A549 (cell line): Measurements from ENCODE around the gene MAPK4. TPM values are rescaled to one million over a fixed set of nuclear protein-coding genes. Genes with fewer than 3 reads are reported as not detected.

Source experiments
- ATAC-seq, 2 experiments: fragments of 200-7000 bp in 1 of 2; fragments of >200 bp in 1 of 2; cut with Nextera tagmentation in 1 of 2; cut with Tn5 transposase in 1 of 2; 3 replicates each; pipeline versions ENCODE4 v1.8.0 to v1.9.1; 2018 to 2020; ENCODE audit warnings: mild to moderate bottlenecking in 1 of 2, moderate library complexity in 1 of 2
- CTCF ChIA-PET: fragments of 300-600 bp; sonication (Branson Sonifier 250); formaldehyde crosslinking; extraction: SDS; loops from one replicate; lab custom pipeline; 2021; ENCODE audit warnings: antibody characterized with exemption, inconsistent platforms; lab: Yijun Ruan, JAX
- POLR2A ChIA-PET: fragments of 350-600 bp; formaldehyde crosslinking; extraction: SDS; loops from one replicate; lab custom pipeline; 2021; ENCODE audit warnings: antibody characterized with exemption, inconsistent platforms; lab: Yijun Ruan, JAX
- DNase-seq, 2 experiments: peaks; one replicate each; pipeline versions ENCODE4 v3.0.0 to v3.0.0-alpha.2; 2011 to 2016; ENCODE audit warnings: low read depth in 1 of 2, low spot score in 1 of 2
- FAIRE-seq: peaks from 2 replicates; lab custom pipeline; 2011; peaks lifted over from hg19 to GRCh38; lab: Jason Lieb, UNC
- H3K27ac ChIP-seq, 2 experiments: fragments of >200 bp; sonication (Bioruptor Twin); formaldehyde crosslinking; 3 replicates each; pipeline ENCODE4 v1.5.1; 2016 to 2017
- H3K4me1 ChIP-seq: fragments of >200 bp; sonication (Bioruptor Twin); formaldehyde crosslinking; 3 replicates; pipeline ENCODE4 v1.6.1; 2016
- H3K4me2 ChIP-seq: fragments of >200 bp; sonication (Bioruptor Twin); formaldehyde crosslinking; 3 replicates; pipeline ENCODE4 v1.6.1; 2016
- H3K4me3 ChIP-seq: fragments of >200 bp; sonication (Bioruptor Twin); formaldehyde crosslinking; 3 replicates; pipeline ENCODE4 v1.5.1; 2016
- H3K9me3 ChIP-seq: fragments of >200 bp; sonication (Bioruptor Twin); formaldehyde crosslinking; 3 replicates; pipeline ENCODE4 v1.6.1; 2016
- BCL3 ChIP-seq: fragments of >200 bp; sonication (Bioruptor Twin); formaldehyde crosslinking; IDR thresholded peaks from 3 replicates; pipeline ENCODE4 v1.6.1; 2016
- CEBPB ChIP-seq, 2 experiments: fragments of >200 bp in 1 of 2; sonication (Bioruptor Twin) in 1 of 2; formaldehyde crosslinking in 1 of 2; IDR thresholded peaks; 2 replicates each; pipeline ENCODE4 v1.6.1; 2012 to 2016
- CHD2 ChIP-seq: fragments of 150-350 bp; IDR thresholded peaks from 2 replicates; pipeline ENCODE4 v1.6.1; 2014; ENCODE audit warnings: low read length; ENCODE audit not compliant: partially characterized antibody
- CHD4 ChIP-seq: fragments of 200-600 bp; sonication (generic); IDR thresholded peaks from 2 replicates; pipeline ENCODE4 v1.6.1; 2016; ENCODE audit warnings: antibody characterized with exemption, mild to moderate bottlenecking, borderline replicate concordance
- E2F6 ChIP-seq: IDR thresholded peaks from 2 replicates; pipeline ENCODE4 v1.6.1; 2012; ENCODE audit warnings: low read depth, borderline replicate concordance
- EHF ChIP-seq: fragments of 250-450 bp; sonication (Bioruptor Pico); IDR thresholded peaks from 2 replicates; pipeline ENCODE4 v1.5.0; 2020; ENCODE audit warnings: mild to moderate bottlenecking
- EHMT2 ChIP-seq: fragments of 200-600 bp; sonication (generic); IDR thresholded peaks from 2 replicates; pipeline ENCODE4 v1.6.1; 2016; ENCODE audit warnings: antibody characterized with exemption, low read depth, mild to moderate bottlenecking, moderate library complexity
- FOSB ChIP-seq: fragments of 250-450 bp; sonication (Bioruptor Pico); IDR thresholded peaks from 2 replicates; pipeline ENCODE4 v1.5.0; 2020; ENCODE audit warnings: mild to moderate bottlenecking, moderate library complexity
- FOSL2 ChIP-seq, 2 experiments: fragments of 450-650 bp in 1 of 2; fragments of >200 bp in 1 of 2; sonication (Bioruptor Twin) in 1 of 2; formaldehyde crosslinking; IDR thresholded peaks; 2 replicates each; pipeline versions ENCODE4 v1.5.0 to v1.6.1; 2016 to 2020; ENCODE audit warnings: mild to moderate bottlenecking in 1 of 2, moderate library complexity in 1 of 2
- GATA3 ChIP-seq: IDR thresholded peaks from 2 replicates; pipeline ENCODE4 v1.6.1; 2012; ENCODE audit warnings: borderline replicate concordance
- HEYL ChIP-seq: fragments of 250-450 bp; sonication (Bioruptor Pico); IDR thresholded peaks from 2 replicates; pipeline ENCODE4 v1.8.0; 2021; ENCODE audit warnings: mild to moderate bottlenecking, moderate library complexity
- HOXA7 ChIP-seq: fragments of 250-450 bp; sonication (Bioruptor Pico); IDR thresholded peaks from 2 replicates; pipeline ENCODE4 v1.5.0; 2020; ENCODE audit warnings: mild to moderate bottlenecking, moderate library complexity
- JUNB ChIP-seq: fragments of >200 bp; sonication (Bioruptor Twin); formaldehyde crosslinking; IDR thresholded peaks from 2 replicates; pipeline ENCODE4 v1.6.1; 2016
- KDM5A ChIP-seq: fragments of 200-600 bp; sonication (generic); IDR thresholded peaks from 2 replicates; pipeline ENCODE4 v1.6.1; 2016; ENCODE audit warnings: antibody characterized with exemption, mild to moderate bottlenecking
- MYC ChIP-seq: IDR thresholded peaks from 2 replicates; pipeline ENCODE4 v1.6.1; 2012; ENCODE audit warnings: mild to moderate bottlenecking, inconsistent platforms, low read length, improper control_type of control experiment, borderline replicate concordance
- POLR2AphosphoS2 ChIP-seq: conservative IDR thresholded peaks from 2 replicates; pipeline ENCODE4 v1.6.1; 2012; ENCODE audit warnings: low read length, improper control_type of control experiment, inconsistent platforms
- RAD21 ChIP-seq, 2 experiments: fragments of >200 bp in 1 of 2; sonication (Bioruptor Twin) in 1 of 2; formaldehyde crosslinking in 1 of 2; IDR thresholded peaks in 1 of 2; conservative IDR thresholded peaks in 1 of 2; 2 replicates in 1 of 2; 3 replicates in 1 of 2; pipeline ENCODE4 v1.6.1; 2012 to 2018; ENCODE audit warnings: inconsistent platforms in 1 of 2
- RARB ChIP-seq: fragments of 250-450 bp; sonication (Bioruptor Pico); IDR thresholded peaks from 2 replicates; pipeline ENCODE4 v1.8.0; 2021; ENCODE audit warnings: mild to moderate bottlenecking, moderate library complexity
- RCOR1 ChIP-seq: fragments of 150-350 bp; IDR thresholded peaks from 2 replicates; pipeline ENCODE4 v1.6.1; 2014; ENCODE audit warnings: antibody characterized with exemption, low read length, low read depth
- RNF2 ChIP-seq: fragments of 200-600 bp; sonication (generic); IDR thresholded peaks from 2 replicates; pipeline ENCODE4 v1.6.1; 2016; ENCODE audit warnings: low read depth, mild to moderate bottlenecking, antibody characterized with exemption, moderate library complexity, borderline replicate concordance
- SMC3 ChIP-seq: fragments of >200 bp; sonication (Bioruptor Twin); formaldehyde crosslinking; IDR thresholded peaks from 3 replicates; pipeline ENCODE4 v1.6.1; 2018; ENCODE audit warnings: inconsistent platforms
- TFCP2L1 ChIP-seq: fragments of 250-450 bp; sonication (Bioruptor Pico); IDR thresholded peaks from 2 replicates; pipeline ENCODE4 v1.5.0; 2021; ENCODE audit warnings: mild to moderate bottlenecking
- USF2 ChIP-seq: fragments of 450-650 bp; IDR thresholded peaks from 2 replicates; pipeline ENCODE4 v1.6.1; 2014; ENCODE audit warnings: antibody characterized with exemption
- WGBS: methylation state at CpG from one replicate; pipeline ENCODE4 v1.1.6; 2017; ENCODE audit errors: missing lambda C conversion rate; 5-methylcytosine and 5-hydroxymethylcytosine counted together
- polyA plus RNA-seq, 4 experiments: library from polyadenylated mRNA; depleted of rRNA in 3 of 4; stranded (reverse); fragments of >200 nt; fragmentation: RNase III in 1 of 4; extraction: RNeasy Plus Mini Kit Qiagen cat#74134 plus additional on column Dnase treatment in 1 of 4; gene quantifications; 2 replicates in 3 of 4; 3 replicates in 1 of 4; pipeline ENCODE4 v1.2.3, GENCODE V29; 2011 to 2017

The MAPK4 gene
- polyA plus RNA-seq, 2 of the 4 experiments (the other 2 are of a cell fraction), result 0.01 TPM; not detected in 1

GRCh38 chr18:50620319-50620718 lies 60.4 kb downstream of the MAPK4 start:
- FAIRE-seq, result no peak
- TF ChIP-seq RNF2 (no peak), EHF (CRISPR knock-in tag) (no peak), SMC3 (no peak), RARB (no peak), POLR2AphosphoS2 (no peak), EHMT2 (no peak), KDM5A (no peak), MYC (no peak), CHD4 (no peak), FOSB (CRISPR knock-in tag) (no peak), GATA3 (no peak), USF2 (no peak), CEBPB (IDR thresholded peaks at IDR 0.05) (no peak), RAD21 (conservative IDR thresholded peaks at IDR 0.05 in 1 of 2, IDR thresholded peaks at IDR 0.05 in 1 of 2) (no peak)
- ATAC-seq, result no peak
- Histone ChIP-seq H3K9me3 (no peaks in the 10 kb centered on the region), H3K27ac (no peak overlapping the region), H3K4me1 (no peaks in the 10 kb centered on the region), H3K4me2 (no peak overlapping the region), H3K4me3 (no peak overlapping the region)
- DNase-seq, result no peak
- POLR2A ChIA-PET, result no interaction called here
- 37% methylated on average over 2 of the region's 2 CpGs for WGBS
- CTCF ChIA-PET, result interaction anchor here (0.7 kb wide), 1 partner anchor 104 kb away, joined by 3 read pairs; no protein-coding TSS in a partner anchor

- ChIA-PET POLR2A (no interaction called here), CTCF (no interaction called here)
- no peak for TF ChIP-seq JUNB
- no peak for TF ChIP-seq TFCP2L1 (CRISPR knock-in tag)
- TF ChIP-seq CHD2, result no peak
- TF ChIP-seq GATA3, result no peak
- no peak for TF ChIP-seq CEBPB (IDR thresholded peaks at IDR 0.05)
- TF ChIP-seq RCOR1, result no peak
- no peak for TF ChIP-seq HEYL (CRISPR knock-in tag)
- 6% methylated on average over 2 of the region's 2 CpGs for WGBS
- Histone ChIP-seq H3K4me2 (no peak overlapping the region), H3K4me3 (no peak overlapping the region), H3K4me1 (no peaks in the 10 kb centered on the region), H3K9me3 (no peaks in the 10 kb centered on the region), H3K27ac (no peak overlapping the region)
- ATAC-seq (no peak), FAIRE-seq (no peak), DNase-seq (no peak)
These were observed 61.5 kb downstream of the MAPK4 start for GRCh38 chr18:50621366-50621765.

GRCh38 chr18:50622320-50622719 lies 62.4 kb downstream of the MAPK4 start:
- TF ChIP-seq RNF2 (no peak), EHMT2 (no peak), FOSL2 (IDR thresholded peaks at IDR 0.05) (no peak), FOSL2 (CRISPR knock-in tag; IDR thresholded peaks at IDR 0.05) (no peak), HOXA7 (no peak), BCL3 (no peak), E2F6 (no peak)
- Histone ChIP-seq H3K4me1 (no peaks in the 10 kb centered on the region), H3K27ac (no peak overlapping the region), H3K4me2 (no peak overlapping the region), H3K4me3 (no peak overlapping the region), H3K9me3 (no peaks in the 10 kb centered on the region)
- CTCF ChIA-PET, result no interaction called here
- no peak for ATAC-seq
- POLR2A ChIA-PET, result no interaction called here
- DNase-seq, result no peak
- no peak for FAIRE-seq
- 30% methylated on average over 3 of the region's 3 CpGs for WGBS
